HG03060 (cell line): ENCODE results near the gene C7.

Source experiments
- ATAC-seq: cut with Tn5 transposase; IDR thresholded peaks from one replicate; pipeline ENCODE4 v1.9.1; 2021; ENCODE audit warnings: low read depth, moderate number of reproducible peaks; ENCODE audit not compliant: unreplicated experiment

C7 gene

DNA sequence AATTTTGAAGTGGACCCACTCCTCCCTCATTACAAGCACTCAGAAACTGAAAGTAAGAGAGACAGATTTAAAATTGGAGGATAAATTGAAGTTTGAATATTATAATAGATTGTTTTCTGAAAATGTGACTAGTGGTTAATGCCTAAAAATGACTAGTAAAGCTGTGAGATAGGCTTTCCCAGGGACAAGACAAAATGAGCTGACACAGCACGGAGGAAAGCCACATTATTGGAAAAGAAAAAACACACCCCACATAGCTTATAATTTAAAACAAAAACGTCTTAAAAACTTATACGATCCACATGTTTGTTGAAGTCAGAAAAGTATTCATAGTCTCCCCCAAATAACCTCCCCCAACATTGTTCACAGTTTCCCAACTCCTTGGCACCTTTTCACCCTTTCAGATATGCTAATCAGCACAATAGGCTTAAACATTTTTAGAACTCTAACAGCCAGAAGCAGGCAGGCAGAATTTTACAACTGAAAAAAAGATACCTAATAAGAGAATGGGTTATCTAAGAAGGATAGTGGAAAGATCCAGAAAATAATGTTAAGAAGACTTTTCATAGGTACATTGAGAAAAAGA is 6.1 kb downstream of the C7 start:
- ATAC-seq = no peak

DNA sequence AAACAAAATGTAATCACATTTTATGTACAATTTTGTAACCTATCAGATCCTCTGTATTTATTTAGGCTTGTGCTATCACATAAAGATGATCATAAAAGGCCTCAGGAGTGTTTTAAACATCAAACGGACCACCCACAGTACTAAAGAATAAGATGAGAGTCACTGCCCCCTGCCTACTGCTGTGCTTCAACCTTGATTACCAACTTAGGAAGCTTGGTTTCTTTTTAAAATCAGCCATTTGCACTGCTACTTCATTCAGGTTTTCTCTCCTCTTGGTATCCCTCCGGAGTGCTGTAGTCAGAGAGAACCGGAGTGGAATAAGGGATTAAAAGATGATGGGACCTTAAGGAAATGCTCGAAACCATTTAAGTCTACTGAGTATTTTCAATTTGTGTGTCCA is 6.9 kb downstream of the C7 start:
- no peak for ATAC-seq

DNA sequence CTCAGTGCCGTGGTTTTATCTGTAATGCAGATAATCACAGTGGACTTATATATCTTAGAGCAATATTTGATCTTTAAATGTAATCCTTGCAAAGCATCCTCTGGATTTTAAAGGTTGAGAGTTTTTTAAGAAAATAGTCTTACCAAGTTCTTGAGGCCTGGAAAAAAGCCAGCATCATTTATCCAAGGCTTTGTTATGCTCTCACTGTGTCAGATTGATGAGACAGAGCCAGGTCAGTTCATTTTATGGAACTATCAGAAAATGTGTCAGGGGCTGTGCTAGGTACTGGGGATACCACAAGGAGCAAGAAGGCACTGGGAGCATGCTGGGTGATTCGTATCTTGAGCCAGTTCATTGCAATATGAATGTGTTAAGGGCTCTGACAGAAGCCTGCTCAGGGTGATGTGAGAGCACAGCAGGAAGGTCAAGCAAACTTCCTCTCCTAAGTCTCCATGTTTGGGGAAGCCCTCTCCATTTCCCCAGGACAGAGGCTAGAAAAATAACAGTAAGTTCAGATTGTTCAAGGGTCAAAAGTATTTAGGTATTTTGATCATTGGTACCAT is 19.7 kb downstream of the C7 start:
- no peak for ATAC-seq

DNA sequence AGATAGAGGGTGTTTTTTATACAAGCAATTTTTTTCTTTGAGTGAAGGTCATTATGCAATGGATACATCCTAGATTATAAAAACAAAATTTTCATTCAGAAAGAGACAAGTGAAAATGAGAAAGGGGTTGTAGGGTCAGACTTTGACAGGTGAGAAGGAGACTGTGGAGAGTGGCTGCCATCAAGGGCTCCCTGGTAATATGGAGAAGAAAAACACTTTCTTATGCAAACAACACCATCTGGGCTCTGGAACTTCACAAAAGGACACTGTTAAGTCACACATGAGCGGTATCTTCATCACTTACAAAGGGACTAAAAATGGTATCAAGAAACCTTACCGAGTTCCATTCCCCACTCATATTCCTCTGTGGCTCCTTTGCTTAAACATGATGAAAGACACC is 23.5 kb downstream of the C7 start:
- no peak for ATAC-seq

- no peak for ATAC-seq
Observed at GRCh38 chr5:40937075-40937474, 27.8 kb downstream of the C7 start.

DNA sequence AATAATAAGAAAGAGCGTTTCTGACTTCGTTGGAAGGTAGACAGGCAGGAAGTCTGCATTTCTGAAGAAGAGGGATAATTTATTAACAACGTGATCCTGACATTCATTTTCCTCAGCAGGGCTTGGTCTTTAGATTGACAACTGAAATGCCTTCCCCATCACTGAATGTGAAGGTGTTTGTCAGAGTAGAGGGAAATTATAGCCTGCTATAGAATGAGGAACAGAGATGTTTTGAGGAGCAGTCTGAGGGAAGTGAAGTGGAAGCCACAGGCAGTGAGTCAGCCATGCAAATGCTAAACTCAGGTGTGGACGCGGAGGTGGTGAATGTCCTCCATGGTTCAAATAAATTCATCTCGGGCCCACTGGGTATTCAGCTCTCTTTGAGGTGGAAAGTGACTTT is 30.5 kb downstream of the C7 start:
- no peak for ATAC-seq

GRCh38 chr5:40945111-40945510 is 35.8 kb downstream of the C7 start:
- no peak for ATAC-seq

GRCh38 chr5:40955313-40955712 is 46.0 kb downstream of the C7 start:
- no peak for ATAC-seq

DNA sequence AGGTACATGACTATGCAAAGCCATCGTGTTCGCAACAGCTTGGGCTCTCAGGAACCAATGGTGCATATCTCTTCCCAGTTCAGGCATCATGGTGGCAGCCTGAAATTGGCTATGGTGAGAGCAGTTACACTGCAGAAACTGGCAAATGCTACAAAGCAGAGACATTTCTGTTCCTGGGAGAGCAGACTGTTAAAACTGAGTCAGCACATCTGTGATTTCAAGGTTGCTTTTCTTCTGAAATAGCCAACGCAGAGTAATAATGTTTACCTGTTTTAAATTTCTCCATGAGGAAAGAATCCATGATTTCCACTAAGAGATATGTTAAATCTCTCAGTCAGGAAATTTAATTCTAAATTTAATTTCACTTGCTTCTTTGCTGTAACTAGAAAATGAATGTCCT is 47.8 kb downstream of the C7 start:
- ATAC-seq = no peak

GRCh38 chr5:40958811-40959210 is 49.5 kb downstream of the C7 start:
- ATAC-seq = no peak

- ATAC-seq = no peak
Observed at GRCh38 chr5:40960037-40960436, 50.7 kb downstream of the C7 start.

GRCh38 chr5:40962207-40962955 is 53.1 kb downstream of the C7 start:
- ATAC-seq = no peak

DNA sequence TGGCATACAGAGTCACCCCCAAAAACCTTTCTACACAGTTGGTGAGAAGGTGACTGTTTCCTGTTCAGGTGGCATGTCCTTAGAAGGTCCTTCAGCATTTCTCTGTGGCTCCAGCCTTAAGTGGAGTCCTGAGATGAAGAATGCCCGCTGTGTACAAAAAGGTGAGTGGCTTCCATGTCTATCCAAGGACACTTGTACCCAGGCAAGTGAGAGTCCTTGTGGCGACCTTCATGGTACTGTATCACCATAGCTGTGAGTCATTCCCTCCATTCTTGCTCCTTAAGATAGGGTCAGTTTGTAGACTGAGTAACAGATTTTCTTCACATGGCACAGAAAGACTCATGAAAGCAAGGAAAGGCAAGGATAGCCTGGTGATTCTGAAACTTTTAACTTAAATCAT is 63.1 kb downstream of the C7 start:
- no peak for ATAC-seq

- no peak for ATAC-seq
Observed at GRCh38 chr5:40973364-40974004, 64.2 kb downstream of the C7 start.

DNA sequence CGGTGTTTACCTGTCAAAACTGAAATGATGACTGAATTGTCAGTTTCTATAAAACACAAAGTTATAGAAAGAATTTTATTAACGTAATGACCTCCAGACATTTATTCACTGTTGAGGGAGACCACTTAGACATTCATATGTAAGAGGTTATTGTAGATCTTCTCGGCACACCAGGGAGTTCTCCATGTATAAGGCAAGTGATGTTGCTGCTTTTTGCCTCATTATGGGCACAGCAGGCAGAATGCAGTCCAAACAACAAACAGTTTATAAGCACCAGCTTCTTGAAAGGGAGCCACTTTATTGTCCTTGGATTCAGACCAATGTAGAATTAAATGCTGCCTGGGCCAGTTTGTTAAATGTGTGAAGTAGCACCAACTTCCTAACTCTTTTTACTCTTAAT is 66.7 kb downstream of the C7 start:
- no peak for ATAC-seq

DNA sequence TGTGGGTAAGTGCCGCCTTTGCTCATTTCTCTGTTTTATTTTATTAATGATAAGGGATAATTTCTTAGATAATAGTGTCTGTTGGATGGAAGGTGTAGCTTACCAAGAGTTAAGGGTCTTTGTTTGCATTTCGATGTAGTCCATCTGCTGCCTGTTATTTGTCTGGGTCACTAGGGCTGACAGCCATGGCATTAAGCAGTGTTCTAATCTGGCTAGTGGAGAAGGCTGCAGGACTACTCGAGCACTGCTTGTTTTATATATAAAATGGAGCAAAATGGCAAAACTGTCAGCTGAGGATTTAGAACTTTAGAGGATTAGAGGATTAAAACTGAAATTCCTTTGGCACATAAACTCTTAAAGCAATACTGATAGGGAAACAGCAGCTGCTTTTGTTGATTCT is 67.5 kb downstream of the C7 start:
- ATAC-seq = no peak

DNA sequence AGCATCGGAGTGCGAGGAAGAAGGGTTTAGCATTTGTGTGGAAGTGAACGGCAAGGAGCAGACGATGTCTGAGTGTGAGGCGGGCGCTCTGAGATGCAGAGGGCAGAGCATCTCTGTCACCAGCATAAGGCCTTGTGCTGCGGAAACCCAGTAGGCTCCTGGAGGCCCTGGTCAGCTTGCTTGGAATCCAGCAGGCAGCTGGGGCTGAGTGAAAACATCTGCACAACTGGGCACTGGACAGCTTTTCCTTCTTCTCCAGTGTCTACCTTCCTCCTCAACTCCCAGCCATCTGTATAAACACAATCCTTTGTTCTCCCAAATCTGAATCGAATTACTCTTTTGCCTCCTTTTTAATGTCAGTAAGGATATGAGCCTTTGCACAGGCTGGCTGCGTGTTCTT is 72.1 kb downstream of the C7 start:
- no peak for ATAC-seq

- ATAC-seq = no peak
Observed at GRCh38 chr5:40983781-40984180, 74.5 kb downstream of the C7 start.

- no peak for ATAC-seq
Observed at GRCh38 chr5:40984884-40985283, 75.6 kb downstream of the C7 start.

DNA sequence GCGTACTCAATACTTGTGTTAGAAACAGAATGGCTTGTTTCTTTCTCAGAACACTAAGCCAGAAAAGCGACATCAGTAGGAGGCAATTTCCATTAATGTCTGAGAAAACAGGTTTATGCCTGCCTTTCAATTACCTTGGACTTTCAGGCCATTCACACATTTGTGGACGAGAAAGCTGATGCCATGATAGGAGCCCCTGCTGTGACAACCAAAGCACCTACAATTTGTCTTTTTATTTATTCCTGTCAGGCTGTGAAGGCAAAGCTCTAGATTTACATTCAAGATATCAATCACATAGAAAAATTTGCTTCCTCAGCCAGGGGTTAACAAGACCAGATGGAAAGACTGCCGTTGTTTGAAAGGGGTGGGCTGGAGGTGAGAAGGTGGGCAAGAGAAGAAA is 76.2 kb downstream of the C7 start:
- ATAC-seq = no peak

- no peak for ATAC-seq
Observed at GRCh38 chr5:40986666-40987065, 77.4 kb downstream of the C7 start.

DNA sequence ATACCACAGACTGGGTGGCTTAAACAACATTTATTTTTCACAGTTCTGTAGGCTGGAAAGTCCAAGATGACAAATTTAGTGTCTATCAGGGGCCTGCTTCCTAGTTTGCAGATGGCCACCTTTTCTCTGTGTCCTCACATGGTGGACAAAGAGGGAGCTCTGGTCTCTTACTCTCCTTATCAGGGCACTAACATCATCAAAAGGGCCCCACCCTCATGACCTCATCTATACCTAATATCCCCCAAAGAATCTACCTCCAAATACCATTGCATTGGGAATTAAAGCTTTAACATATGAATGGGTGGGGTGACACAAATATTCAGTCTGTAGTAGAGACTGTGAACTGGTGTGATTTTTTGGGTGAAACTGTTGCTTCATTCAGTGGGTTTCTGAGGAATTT is 78.1 kb downstream of the C7 start:
- ATAC-seq = no peak
